GM23248 (cell line): ENCODE data around the gene C22orf15. TPM values are rescaled to one million over a fixed set of nuclear protein-coding genes. Genes with fewer than 3 reads are reported as not detected.
A peak's percentile ranks its signal among the peaks of the same experiment; 100 is the strongest.

Source experiments
- DNase-seq: peaks from one replicate; pipeline ENCODE4 v3.0.0-alpha.2; 2015
- H2AFZ ChIP-seq: fragments of 200-600 bp; sonication (generic); 2 replicates; pipeline ENCODE4 v1.6.1; 2016; ENCODE audit warnings: antibody characterized with exemption
- H3F3A ChIP-seq: fragments of 200-600 bp; sonication (generic); 2 replicates; pipeline ENCODE4 v1.6.1; 2016; ENCODE audit warnings: mild to moderate bottlenecking, antibody characterized with exemption, mixed run types; ENCODE audit not compliant: insufficient read depth
- H3K27ac ChIP-seq: fragments of 200-600 bp; sonication (generic); 2 replicates; pipeline ENCODE4 v1.5.1; 2016; ENCODE audit warnings: mild to moderate bottlenecking
- H3K27me3 ChIP-seq: fragments of 200-600 bp; sonication (generic); replicated peaks from 2 replicates; pipeline ENCODE4 v1.6.1; 2016; ENCODE audit warnings: mild to moderate bottlenecking; ENCODE audit not compliant: insufficient read depth
- H3K36me3 ChIP-seq: fragments of 200-600 bp; sonication (generic); 2 replicates; pipeline ENCODE4 v1.6.1; 2016; ENCODE audit warnings: low read depth, mild to moderate bottlenecking
- H3K4me1 ChIP-seq: fragments of 200-600 bp; sonication (generic); 2 replicates; pipeline ENCODE4 v1.6.1; 2016; ENCODE audit warnings: mild to moderate bottlenecking; ENCODE audit not compliant: insufficient read depth
- H3K4me2 ChIP-seq: fragments of 200-600 bp; sonication (generic); one replicate; pipeline ENCODE4 v1.6.1; 2016; ENCODE audit warnings: mild to moderate bottlenecking; ENCODE audit not compliant: unreplicated experiment
- H3K4me3 ChIP-seq: fragments of 200-600 bp; sonication (generic); 2 replicates; pipeline ENCODE4 v1.5.1; 2016; ENCODE audit warnings: mild to moderate bottlenecking
- H3K79me2 ChIP-seq: fragments of 200-600 bp; sonication (generic); 2 replicates; pipeline ENCODE4 v1.6.1; 2016; ENCODE audit warnings: mild to moderate bottlenecking; ENCODE audit not compliant: insufficient read depth
- H3K9ac ChIP-seq: fragments of 200-600 bp; sonication (generic); 2 replicates; pipeline ENCODE4 v1.6.1; 2016; ENCODE audit warnings: mild to moderate bottlenecking
- H3K9me2 ChIP-seq: fragments of 200-600 bp; sonication (generic); 2 replicates; pipeline ENCODE4 v1.6.1; 2016; ENCODE audit warnings: mixed run types, mild to moderate bottlenecking, moderate library complexity; ENCODE audit not compliant: insufficient read depth
- H3K9me3 ChIP-seq: fragments of 200-600 bp; sonication (generic); one replicate; pipeline ENCODE4 v1.6.1; 2017; ENCODE audit warnings: low read depth
- H4K20me1 ChIP-seq: fragments of 200-600 bp; sonication (generic); 2 replicates; pipeline ENCODE4 v1.6.0; 2016; ENCODE audit not compliant: insufficient read depth
- EZH2 ChIP-seq: fragments of 200-600 bp; sonication (generic); IDR thresholded peaks from 2 replicates; pipeline ENCODE4 v1.6.1; 2018; ENCODE audit warnings: antibody characterized with exemption, mild to moderate bottlenecking; ENCODE audit not compliant: insufficient read depth, poor library complexity, severe bottlenecking
- EZH2phosphoT487 ChIP-seq: fragments of 200-600 bp; sonication (generic); IDR thresholded peaks from 2 replicates; pipeline ENCODE4 v1.6.1; 2018; ENCODE audit warnings: antibody characterized with exemption, moderate library complexity, mild to moderate bottlenecking, low read depth; ENCODE audit not compliant: insufficient read depth
- WGBS, 2 experiments: methylation state at CpG; one replicate each; pipeline ENCODE4 v1.1.6; 2015 to 2017; ENCODE audit warnings: low lambda C conversion rate in 2 of 2, low coverage in 1 of 2; ENCODE audit errors: missing lambda C conversion rate in 2 of 2; 5-methylcytosine and 5-hydroxymethylcytosine counted together
- in situ Hi-C: fragments of 300-500 bp; cut with MboI; formaldehyde crosslinking; loops from 2 replicates; pipeline ENCODE4 v1.15.0; 2020
- polyA plus RNA-seq: library from polyadenylated mRNA; unstranded; fragments of >200 nt; fragmentation: Nextera tagmentation; extraction: Ambion mirVana; gene quantifications from 2 replicates; pipeline ENCODE4 v1.2.1, GENCODE V29; 2016
- total RNA-seq: library from RNA; depleted of rRNA; stranded (reverse); fragments of >200 nt; shearing (Covaris generic); gene quantifications from 2 replicates; pipeline ENCODE4 v1.2.3, GENCODE V29; 2014

C22orf15 gene
- total and polyA plus RNA-seq, 2 experiments from 2014 or later: 0.41 TPM; not detected in 1

- no peaks in the 10 kb centered on the region for H3K27me3 ChIP-seq
- no peaks in the 10 kb centered on the region for H3K36me3 ChIP-seq
- peaks cover 56% of the 10 kb centered on the region for H3K79me2 ChIP-seq
- peak overlapping the region; percentile 98; the same call in 1 of the 2 replicates for H3K27ac ChIP-seq
- in situ Hi-C loops: no loop called here
- H3K4me3 ChIP-seq: peak overlapping the region; percentile 93
- TF ChIP-seq EZH2: no peak
- no peak for TF ChIP-seq EZH2phosphoT487
- DNase-seq: no peak
- peaks cover 27% of the 10 kb centered on the region for H3K4me1 ChIP-seq
- H3K9ac ChIP-seq: peak overlapping the region; percentile 99
- H3K9me2 ChIP-seq: no peaks in the 10 kb centered on the region
- H3F3A ChIP-seq: peaks cover 10% of the 10 kb centered on the region
- peaks cover 22% of the 10 kb centered on the region; the same call in 1 of the 2 replicates for H4K20me1 ChIP-seq
- no peaks in the 10 kb centered on the region for H3K9me3 ChIP-seq
- WGBS, 2 experiments: 30 to 33% methylated on average over 3 of the region's 3 CpGs
- no peak overlapping the region; the same call in 1 of the 2 replicates for H2AFZ ChIP-seq
- peak overlapping the region; percentile 89 for H3K4me2 ChIP-seq
Measured at GRCh38 chr22:23787910-23788309, 25.1 kb downstream of the C22orf15 start.

DNA sequence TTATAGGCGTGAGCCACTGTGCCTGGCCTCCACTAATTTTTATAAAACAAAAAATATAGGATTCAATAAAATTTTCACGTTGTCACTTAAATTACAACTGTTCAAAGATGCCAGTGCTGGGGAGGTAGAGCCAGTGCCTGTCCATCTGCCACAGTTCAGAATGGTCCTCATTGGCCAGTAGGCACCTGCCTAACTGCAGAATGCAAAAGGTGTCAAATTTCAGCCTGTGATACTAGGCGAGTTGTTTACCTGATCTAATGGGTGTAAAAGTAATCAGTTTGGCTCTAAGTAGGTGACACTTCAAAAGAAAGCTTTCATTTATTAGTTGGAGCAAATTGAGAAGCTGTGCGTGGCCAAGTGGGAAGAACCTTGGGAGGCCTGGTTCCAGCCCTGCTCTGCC is 26.3 kb downstream of the C22orf15 start:
- TF ChIP-seq EZH2phosphoT487 (no peak), EZH2 (no peak)

DNA sequence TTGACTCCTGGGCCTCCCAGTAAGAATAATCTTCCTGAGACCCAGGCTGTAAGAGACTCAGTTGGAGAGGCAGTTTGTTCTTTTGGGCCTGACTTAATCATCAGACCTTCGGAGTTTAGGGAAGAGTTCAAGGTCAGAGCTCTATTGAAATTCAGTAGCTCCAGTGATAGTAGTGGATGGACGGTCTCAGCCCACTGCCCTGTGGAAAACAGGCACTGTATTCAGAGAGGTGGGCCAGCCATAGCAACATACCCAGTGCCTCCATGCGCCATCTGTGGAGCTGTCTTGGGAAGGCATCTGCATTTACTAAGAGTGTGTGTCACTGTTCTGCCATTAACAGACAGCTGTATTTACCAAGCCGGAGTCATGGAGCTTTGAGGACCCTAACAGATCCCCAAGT is 26.8 kb downstream of the C22orf15 start:
- H3K79me2 ChIP-seq: peaks cover 68% of the 10 kb centered on the region
- DNase-seq: no peak
- no peaks in the 10 kb centered on the region for H3K9me2 ChIP-seq
- peaks cover 22% of the 10 kb centered on the region; the same call in 1 of the 2 replicates for H4K20me1 ChIP-seq
- no peaks in the 10 kb centered on the region for H3K9me3 ChIP-seq
- peaks cover 10% of the 10 kb centered on the region for H3F3A ChIP-seq
- in situ Hi-C loops: no loop called here
- H3K4me3 ChIP-seq: no peak overlapping the region
- TF ChIP-seq EZH2phosphoT487 (no peak), EZH2 (no peak)
- peaks cover 27% of the 10 kb centered on the region for H3K4me1 ChIP-seq
- H3K27ac ChIP-seq: no peak overlapping the region
- no peaks in the 10 kb centered on the region for H3K27me3 ChIP-seq
- no peak overlapping the region for H3K4me2 ChIP-seq
- H3K9ac ChIP-seq: no peak overlapping the region
- WGBS, 2 experiments: 84 to 88% methylated on average over 4 of the region's 4 CpGs
- no peak overlapping the region for H2AFZ ChIP-seq
- H3K36me3 ChIP-seq: peaks cover 7% of the 10 kb centered on the region

More for the DNA sequence above, 26.3 kb downstream of the C22orf15 start:
- H3K27me3 ChIP-seq: no peaks in the 10 kb centered on the region
- DNase-seq: no peak
- H3K79me2 ChIP-seq: peaks cover 62% of the 10 kb centered on the region
- H3K9me3 ChIP-seq: no peaks in the 10 kb centered on the region
- in situ Hi-C loops: no loop called here
- peaks cover 27% of the 10 kb centered on the region for H3K4me1 ChIP-seq
- H3K9me2 ChIP-seq: no peaks in the 10 kb centered on the region
- H3K4me2 ChIP-seq: no peak overlapping the region
- H3F3A ChIP-seq: peaks cover 10% of the 10 kb centered on the region
- H3K36me3 ChIP-seq: peaks cover 1% of the 10 kb centered on the region; the same call in 1 of the 2 replicates
- H2AFZ ChIP-seq: no peak overlapping the region
- H4K20me1 ChIP-seq: peaks cover 22% of the 10 kb centered on the region; the same call in 1 of the 2 replicates
- no peak overlapping the region for H3K4me3 ChIP-seq
- 76% methylated on average over 4 of the region's 4 CpGs for WGBS, 2 experiments
- H3K27ac ChIP-seq: no peak overlapping the region
- H3K9ac ChIP-seq: no peak overlapping the region

DNA sequence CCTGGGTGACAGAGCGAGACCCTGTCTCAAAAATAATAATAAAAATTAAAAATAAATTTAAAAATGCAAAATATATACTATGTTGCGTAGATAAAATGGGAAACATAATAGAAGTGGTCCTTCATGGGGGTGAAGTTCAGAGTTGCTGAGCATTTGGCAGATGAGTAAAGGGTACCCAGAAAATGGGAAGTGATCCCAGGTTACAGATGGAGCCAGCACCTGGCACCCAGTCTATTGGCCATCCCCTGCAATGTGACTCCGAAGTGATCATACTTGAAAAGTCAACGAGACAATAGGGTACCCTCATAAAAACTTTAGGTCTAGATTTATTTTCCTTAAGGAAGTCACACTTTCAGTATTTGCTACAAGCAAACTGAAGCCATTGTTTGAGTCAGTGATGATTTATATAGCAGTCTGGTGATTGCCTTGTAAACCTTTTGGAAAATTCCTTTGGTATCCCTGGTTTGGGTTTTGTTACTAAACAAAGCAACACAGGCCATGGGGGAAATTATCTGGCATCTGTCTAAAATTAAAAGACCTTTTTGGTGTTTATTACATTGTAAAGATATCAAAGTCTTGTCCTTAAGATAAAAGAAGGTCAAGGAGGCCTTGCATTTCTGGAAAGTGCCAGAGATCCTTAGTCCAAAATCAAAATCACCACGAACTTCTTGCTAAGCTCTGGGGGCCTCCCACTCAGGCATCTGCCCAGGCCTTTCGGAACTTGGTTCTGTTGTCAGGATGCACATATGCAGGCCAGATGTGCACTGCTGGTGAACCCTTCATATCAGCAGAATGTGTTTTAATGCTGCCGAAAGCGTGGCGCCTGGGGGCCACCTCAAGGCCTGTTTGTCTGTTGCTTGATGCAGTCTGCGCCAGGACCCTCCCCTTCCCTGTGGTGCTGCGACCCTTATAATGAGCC is 28.3 kb downstream of the C22orf15 start:
- H3K4me1 ChIP-seq: peaks cover 27% of the 10 kb centered on the region
- no peaks in the 10 kb centered on the region for H3K27me3 ChIP-seq
- no peak overlapping the region for H2AFZ ChIP-seq
- H3K4me2 ChIP-seq: peak overlapping the region; percentile 49
- DNase-seq: peak; percentile 78
- peaks cover 16% of the 10 kb centered on the region for H3K36me3 ChIP-seq
- WGBS, 2 experiments: 23 to 24% methylated on average over 11 of the region's 11 CpGs
- peaks cover 22% of the 10 kb centered on the region; the same call in 1 of the 2 replicates for H4K20me1 ChIP-seq
- in situ Hi-C loops: no loop called here
- peak overlapping the region; percentile 43; the same call in 1 of the 2 replicates for H3K9ac ChIP-seq
- no peak for TF ChIP-seq EZH2phosphoT487
- TF ChIP-seq EZH2: no peak
- H3K4me3 ChIP-seq: no peak overlapping the region
- no peaks in the 10 kb centered on the region for H3K9me3 ChIP-seq
- H3K9me2 ChIP-seq: no peaks in the 10 kb centered on the region
- peaks cover 69% of the 10 kb centered on the region for H3K79me2 ChIP-seq
- peak overlapping the region; percentile 63 for H3K27ac ChIP-seq
- peaks cover 10% of the 10 kb centered on the region for H3F3A ChIP-seq
